NCI-H187 treated with DMSO at 0.1 percent for 48 hours (cell line): ENCODE results near the gene CDRT4.

Source experiments
- DNase-seq: peaks from one replicate; lab custom pipeline; 2025; lab: John Stamatoyannopoulos, UW

CDRT4 gene

DNA sequence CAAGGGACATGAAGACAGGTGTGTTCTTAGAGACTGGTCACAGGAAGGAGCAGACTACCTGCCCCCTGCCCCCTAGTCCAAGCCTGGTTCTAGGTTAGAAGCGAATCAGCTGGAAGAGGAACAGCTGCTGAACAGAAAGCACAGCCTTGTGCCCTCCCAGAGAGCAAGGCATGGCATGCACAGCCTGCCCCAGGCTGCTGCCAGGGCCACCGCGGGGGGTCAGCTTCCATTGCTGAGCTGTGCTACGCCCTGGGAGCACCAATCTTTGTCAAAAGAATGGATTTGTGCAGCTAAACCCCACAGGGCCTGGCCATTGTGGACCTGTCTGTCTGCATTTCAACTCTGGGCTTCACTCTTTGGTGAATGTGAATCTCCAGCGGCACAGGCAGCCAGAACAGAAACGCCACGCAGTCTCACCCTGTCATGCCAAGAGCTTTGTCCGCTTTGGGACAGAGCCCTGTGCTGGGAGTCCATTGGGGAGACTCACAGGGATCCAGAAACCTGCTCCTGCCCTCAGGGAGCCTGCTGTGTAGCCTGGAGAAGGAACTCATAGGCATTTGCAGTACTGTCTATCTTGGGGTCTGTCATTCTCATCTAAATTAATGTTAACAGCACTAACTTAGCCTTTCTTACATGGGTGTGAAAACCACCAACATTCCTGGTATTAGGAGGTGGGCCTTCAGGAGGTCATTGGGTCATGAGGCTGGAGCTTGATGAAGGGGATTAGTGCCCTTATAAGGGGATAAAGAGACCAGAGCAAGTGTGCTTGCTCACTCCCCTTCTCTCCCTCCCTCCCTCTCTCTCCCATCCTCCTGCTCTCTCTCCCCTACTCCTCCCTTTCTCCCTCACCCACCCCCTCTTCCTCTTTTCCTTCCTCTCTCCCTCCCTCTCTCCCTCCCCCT lies 25.6 kb upstream of the CDRT4 start:
- no peak for DNase-seq

DNA sequence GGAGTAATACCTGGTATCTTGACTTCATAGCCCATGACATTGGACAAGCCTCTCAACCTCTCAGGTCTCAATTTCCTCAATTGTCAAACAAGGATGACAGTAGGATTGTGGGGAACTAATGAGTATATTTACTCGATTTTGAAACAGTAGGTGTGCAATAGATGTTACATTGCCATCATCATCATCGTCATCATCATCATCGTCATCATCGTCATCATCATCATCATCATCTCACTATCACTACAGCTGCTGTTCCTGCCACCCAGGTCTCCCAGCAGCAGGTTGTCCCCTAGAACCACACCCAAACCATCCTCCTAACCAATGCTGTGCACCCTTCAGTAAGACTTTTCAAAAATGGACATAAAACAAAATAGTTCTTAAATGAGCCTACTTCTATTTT lies 24.8 kb upstream of the CDRT4 start:
- no peak for DNase-seq

DNA sequence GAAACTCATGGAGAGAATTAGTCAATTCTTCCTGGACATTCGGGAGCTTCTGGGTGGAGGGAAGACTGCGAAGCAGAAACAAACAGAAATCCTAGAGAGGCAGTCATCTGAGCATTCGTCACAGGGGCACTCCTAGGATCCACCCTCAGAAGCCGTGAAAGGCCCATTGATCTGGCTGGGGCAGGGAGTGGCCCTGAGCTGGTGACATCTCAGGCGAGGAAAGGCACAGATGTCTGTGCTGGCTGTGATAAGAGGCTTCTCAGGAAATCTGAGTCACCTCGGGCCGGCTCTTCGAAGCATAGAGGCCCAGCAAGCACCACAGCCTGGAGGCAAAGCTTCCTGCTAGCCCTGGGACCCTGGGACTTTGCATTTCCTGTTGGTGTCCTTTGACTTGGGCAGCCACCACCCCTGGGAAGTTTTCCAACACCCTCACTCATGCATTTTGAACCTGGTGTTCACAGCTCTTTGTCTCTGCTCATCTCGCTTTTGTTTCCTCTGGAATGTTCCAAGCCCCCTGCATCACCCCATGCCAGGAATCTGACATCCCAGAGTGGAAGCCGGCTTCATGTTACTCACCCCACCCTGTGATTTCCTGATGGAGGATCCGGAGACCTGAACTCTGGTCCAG lies 23.3 kb upstream of the CDRT4 start:
- DNase-seq = no peak

DNA sequence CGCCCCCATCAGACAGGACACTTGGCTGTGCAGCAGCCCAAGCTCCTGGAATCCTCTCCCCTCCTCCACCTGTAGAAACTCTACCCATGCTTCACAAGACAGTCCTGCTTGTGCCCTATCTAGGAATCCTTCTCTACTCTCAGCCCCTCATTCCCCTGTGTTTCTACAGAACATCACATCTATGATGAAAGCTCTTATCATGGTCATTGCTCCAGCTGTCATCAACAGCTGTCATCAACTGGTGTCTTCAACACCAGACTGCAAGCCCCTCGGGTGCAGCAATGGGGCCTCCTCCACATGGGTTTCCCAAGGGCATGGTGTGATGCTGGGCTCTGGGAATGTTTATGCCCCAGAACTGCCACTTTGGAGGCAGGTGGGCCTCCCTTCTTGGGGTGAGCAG lies 21.1 kb upstream of the CDRT4 start:
- DNase-seq = no peak

DNA sequence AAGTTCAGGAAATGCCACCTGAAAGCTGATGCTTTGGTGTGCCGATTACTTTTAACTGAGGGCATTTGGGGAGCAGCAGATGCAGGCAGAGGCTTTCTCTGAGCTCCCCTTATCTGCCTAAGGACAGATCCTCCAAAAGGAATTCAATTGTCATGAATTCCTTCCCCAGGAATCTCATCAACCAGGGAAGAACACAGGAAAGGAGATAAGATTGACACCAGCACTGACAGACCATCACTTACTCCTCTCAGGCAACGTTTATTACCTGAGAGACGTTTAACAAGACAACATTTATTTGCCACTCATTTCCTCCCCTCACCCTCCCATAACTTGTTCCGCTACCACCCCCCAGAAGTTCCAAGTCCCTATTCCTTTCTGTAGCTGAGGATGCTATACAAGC lies 17.6 kb upstream of the CDRT4 start:
- no peak for DNase-seq

DNA sequence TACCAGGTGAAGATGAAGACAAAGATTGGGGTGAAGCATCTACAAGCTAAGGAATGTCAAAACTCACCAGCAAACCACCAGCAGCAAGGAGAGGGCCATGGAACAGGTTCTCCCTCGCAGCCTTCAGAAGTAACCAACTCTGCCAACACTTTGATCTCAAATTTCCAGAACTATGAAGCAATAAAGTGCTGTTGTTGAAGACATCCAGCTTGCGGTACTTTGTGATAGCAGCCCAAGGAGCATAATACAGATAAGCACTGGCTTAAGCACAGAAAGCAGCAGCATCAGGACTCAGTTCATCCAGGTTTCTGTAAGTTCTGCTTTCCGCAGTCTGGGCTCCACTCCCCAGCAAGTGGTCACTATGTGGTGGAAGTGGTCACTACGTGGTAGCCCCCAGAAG lies 16.0 kb upstream of the CDRT4 start:
- DNase-seq = no peak

DNA sequence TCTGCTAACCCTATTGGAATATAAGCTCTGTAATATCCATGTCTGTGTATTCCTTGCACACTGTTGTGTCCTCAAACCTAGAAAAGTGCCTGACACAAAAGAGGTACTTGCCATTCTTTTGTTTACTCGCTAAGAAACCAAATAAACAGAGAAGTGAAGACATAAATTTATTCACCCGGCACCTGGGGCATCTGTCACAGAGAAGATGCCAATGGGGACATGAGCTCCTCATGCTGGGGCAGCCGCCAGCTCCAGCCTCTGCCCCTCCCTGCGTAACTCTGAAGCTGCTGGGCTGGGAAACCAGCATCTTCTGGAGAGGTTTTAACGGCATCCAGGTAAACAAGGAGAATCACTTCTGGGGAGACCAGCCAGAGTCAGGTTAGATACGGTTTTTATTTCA lies 15.1 kb upstream of the CDRT4 start:
- DNase-seq = no peak

DNA sequence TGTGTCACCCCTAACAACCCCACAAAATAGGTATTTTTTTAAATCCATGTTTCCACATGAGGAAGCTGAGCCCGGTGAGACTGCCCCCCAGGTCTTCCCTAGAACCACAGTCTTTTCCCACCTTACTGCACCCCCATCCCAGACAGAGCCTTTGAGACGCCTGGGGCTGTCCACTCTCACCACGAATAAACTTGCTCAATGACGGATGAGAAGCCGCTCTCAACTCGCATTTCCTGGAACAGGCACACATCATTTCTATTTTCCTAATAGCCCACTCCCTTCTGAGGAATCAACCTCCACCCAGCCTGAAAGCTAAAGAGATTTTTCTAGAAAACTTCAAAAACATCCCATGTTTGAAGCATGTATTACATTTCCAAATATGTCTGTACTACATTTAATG lies 14.1 kb upstream of the CDRT4 start:
- no peak for DNase-seq

DNA sequence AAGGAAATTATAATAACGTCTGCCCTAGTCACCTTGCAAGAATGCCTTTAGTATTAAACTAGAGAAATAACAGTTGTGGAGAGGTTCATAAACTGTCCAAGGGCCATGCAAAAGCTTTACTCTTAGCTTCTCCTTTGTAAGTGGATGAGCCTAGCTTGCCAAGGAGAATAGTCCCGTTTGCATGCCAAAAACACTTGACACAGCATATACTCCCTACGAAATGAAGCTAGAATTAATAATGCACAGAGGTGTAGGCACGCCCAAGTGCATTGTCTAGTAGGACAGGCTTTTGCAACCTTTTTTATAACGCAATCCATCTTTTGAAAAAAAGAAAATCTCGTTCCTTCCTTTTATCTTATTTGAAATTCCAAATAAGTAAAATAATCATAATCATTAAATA lies 12.8 kb upstream of the CDRT4 start:
- DNase-seq = no peak

DNA sequence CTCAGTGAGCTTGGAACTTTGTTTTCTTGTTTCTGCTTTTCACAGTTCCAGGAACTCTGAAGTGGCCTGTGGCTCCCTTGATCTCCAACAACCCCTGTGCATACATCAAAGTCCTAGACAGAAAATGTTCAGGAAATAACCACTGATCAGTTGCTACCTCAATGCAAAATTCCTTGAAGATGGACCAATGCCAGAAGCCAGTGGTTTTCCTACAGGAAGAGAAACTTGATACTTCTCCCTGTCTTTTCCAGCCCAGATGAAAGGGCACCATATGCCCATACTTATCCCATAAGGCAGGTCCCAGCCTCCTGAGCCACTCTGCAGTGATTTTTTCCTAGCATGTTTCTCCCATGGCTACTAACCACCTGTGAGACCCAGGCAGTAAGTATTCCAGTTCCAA lies 12.3 kb upstream of the CDRT4 start:
- DNase-seq = no peak

DNA sequence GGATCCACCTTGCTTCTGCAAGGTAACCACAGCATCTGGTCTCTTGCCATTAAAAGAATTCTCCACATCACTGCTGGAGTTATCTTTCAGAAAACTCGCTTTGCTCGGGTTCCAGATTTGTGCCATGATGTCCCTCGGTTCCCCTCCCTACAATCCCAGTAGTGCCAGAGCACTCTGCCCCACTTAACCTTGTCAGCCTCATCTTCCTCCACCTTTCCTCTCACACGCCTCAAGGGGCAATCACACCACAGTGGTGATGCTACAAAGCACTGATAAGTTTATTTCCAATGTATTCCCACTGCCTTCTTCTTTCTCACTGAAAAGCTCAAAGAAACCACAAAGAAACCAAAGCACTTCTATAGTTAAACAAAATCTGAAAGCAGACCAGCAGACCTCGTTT lies 11.4 kb upstream of the CDRT4 start:
- DNase-seq = no peak

DNA sequence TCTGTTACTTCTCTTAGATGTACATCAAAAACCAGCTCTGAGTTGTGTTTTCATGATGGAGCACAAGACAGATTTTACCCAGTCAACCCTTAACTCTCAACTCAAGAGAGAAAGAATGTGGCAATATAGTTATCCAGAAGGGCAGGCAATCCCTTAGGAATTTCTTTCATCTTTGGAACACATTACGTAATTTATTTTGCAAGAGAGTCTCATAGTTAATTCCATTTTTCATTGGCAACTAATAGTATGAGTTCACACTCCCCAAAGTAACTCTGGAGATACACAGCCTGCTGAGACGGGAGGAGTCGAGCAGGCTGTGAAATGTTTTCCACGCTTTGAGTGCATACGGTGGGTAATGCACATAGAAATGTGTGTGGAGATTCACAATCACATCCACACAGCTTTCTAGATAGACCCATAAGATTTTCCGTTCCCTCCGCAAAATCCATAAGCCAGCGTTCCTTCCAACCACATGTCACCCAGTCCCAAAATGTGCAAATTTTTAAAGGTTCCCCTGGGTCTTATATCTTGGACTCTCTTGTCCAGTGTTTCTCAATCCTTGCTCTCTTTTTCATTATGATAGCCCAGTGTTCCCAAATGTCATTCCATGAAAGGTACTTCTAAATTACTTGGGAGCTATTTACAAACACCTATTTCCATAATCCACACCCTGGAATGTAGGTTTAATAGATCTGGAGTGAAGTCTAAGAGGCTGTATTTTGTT lies 8.4 kb upstream of the CDRT4 start:
- no peak for DNase-seq

DNA sequence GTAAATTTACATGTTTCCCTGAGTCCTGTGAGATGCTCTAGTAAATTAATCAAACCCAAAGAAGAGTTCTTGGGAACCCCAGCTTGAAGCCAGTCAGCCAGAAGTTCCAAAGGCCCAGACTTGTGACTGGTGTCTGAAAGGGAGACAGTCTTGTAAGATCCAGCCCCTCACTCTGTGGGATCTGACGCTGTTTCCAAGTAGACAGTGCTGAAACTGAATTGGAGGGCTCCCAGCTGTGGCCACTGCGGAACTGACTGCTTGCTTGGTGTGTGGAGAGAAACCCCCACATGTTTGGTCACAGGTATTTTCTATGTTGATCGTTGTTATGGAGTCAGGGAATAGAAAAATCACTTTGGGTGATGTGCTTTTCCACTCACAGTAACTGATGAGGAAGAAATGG lies 5.5 kb upstream of the CDRT4 start:
- DNase-seq = no peak

DNA sequence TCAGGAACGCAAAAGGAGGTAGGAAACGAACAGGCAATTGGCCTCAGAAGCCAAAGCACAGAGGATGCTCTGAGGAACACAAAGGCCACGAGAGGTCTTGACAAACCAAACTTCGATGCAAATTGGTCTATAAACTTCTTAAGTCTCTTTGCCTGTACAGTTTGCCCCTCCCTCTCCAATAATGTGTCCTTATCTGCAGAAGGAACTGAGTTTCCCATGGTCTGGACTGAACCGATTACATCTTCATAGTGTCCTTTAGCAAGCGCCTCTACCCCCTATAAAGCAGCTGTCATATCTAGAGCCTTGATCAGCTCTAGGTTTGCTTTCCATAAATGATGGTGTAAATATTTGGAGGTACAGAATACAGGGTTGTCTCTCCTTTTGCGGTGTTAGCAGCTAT lies 3.1 kb upstream of the CDRT4 start:
- no peak for DNase-seq

DNA sequence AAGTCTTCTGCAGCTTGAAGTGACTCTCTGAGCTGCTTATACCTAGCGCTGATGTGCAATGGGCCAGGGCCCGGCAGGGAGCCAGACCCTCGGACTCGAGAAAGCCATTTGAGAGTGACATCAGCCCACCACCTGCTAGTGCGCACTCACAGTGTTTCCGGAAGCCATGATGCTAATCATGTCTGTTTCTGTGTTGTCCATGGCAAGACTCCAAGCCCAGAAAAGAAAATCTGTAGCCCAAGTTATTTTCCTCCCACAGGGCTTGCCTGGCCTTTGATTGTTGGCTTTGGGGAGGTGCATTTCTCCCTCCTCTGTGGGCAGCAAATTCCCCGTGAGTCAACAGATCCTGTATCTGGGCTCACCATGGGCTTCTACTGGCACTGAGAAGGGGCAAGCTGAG lies 1.8 kb upstream of the CDRT4 start:
- DNase-seq = no peak

DNA sequence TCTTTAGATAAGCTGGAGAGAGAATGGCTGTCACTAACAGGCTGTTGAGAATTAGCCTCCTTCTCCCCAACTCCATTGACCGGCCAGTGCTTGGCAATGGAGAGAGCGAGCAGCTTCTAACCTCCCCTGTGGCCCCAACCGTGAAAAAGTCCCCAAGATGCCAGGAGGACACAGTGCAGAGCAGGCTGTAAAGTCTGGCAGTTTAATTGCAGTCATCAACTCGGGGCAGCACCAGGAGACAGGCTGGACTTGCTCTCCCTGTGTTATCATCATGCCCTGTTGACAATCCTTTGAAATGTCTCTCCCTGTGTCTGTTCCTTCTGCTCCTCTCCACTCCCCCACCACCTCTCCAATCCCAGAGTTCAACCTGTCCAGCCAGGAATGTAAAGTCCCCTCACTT lies 705 bp upstream of the CDRT4 start:
- no peak for DNase-seq

DNA sequence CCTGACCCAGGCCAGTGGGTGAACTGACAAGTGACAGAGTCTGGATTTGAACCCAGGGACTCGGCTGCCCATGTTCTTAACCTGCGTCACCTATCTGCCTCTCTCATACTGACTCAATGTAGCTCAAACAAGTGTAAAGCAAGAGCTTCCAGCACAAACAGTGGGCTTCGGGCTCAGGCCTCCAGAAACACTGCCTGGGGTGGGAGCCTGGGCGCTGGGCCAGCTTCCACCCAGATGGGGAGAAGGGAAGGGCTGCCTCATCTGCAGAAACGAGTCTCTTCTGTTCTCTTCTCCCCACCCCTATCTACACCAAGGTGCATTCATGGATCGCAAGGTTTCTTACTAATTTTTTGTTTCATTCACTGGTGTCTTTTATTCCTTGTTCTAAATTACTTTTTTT lies 1.3 kb downstream of the CDRT4 start:
- no peak for DNase-seq

DNA sequence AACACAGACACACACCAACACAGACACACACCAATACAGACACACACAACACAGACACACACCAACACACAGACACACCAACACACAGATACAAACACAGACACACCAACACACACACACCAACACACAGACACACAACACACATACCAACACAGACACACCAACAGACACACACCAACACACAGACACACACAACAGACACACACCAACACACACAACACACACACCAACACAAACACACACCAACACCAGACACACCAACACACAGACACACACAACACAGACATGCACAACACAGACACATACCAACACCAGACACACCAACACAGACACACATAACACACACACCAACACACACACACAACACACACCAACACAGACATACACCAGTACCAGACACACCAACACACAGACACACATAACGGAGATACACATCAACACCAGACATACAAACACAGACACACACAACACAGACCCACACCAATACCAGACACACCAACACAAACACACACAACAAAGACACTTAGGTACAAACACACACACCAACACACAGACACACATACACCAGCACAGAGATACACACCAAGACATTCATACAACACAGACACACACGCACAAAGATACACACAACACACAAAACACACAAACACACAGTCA lies 2.2 kb downstream of the CDRT4 start:
- DNase-seq = no peak

DNA sequence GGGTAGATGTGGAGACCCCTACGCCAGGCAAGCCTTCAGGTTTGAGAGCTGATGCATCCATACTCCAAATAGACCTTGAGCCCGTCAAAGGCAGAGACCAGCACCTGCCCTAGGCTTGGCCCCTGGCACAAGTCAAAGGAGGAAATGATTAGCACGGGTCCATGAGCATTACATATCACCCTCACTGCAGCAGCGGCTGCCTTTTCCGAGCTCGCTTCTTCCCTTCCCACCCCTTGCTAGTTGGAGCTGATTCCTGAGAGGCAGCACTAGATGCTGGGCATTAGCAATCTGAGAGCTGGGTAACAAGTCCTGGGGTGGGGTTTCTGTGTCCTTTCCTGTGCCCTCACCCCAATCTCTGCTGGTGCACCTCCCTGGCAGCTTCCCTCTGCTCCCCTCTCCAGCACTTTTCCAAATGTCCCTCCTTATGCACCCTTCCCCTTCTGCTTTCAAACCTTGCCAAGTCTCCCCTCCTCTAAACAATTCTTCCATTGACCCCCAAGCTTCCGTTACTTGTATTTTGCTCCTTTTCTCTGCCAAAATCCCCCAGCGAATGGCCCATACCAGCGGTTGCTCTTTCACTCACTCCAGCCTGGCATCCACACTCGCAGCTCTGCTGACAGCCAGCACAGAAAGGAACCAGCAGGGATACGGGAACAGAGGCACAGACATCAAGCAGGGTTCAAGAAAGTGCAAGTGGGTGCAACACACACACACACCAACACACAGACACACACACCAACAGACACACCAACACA lies 3.0 kb downstream of the CDRT4 start:
- DNase-seq = no peak

DNA sequence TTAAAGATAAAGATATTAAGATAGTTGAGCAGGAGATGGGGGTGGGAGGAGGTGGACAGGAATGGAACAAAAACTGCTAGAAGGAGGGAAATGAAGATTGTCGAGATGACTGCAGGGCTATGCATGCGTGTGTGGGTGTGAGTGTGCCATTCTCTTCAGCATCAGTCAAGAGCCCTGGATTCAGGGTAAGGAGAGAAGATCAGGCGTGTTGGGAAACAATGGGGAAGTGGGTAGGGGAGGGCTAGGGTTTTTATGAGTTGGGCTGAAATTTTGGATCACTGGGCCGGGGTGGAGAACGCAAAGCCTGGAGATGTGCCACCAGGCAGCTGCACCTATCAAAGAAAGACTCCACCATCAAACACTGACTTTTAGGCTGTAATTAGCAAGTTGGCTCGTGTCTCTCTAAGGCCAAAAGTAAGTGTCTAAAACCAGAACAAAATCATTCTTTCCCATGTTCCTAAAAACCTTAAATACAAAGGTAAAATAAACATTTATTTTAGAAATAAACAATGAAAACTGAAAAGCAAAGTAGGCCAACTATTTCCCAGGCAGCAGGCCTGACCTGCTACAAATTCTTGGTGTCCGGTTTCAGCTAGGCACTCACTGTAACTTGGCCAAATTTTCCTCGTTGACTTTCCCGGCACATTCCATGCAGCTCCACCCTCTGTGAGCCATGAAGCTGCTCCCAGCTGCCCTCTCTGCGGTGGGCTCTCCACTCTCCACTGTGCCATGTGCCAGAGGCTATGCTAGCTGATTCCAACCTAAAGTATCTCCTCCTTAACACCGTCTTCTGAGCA lies 4.2 kb downstream of the CDRT4 start:
- no peak for DNase-seq

DNA sequence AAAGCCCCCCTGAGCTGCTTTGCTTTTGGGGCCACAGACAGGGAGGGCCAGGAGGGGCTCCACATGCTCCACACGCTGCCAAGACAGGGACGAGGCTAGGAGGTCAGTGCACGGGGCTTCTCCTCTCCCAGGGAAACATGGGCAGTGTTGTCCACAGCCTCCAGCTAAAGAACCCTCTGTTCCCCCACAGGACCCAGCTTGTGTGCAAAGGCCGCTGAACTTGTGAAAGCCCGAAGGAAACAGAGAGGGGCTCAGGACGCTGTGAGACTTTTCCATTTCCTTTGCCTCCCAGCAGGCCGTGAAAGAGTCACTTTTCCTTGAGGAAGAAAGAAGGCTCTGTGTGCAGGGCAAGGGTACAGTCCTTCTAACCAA lies 9.7 kb downstream of the CDRT4 start:
- DNase-seq = no peak
